ENCODE measurements around the gene RXRA.

The RXRA gene

GRCh38 chr9:134352247-134352933 is 26.1 kb downstream of the RXRA start:
- no peak for DNase-seq (ENCODE audit: low read depth, low spot score)

- DNase-seq (ENCODE audit: low read depth, low spot score) = no peak
Measured at GRCh38 chr9:134353539-134353938, 27.3 kb downstream of the RXRA start.

GRCh38 chr9:134355158-134355557 is 28.9 kb downstream of the RXRA start:
- DNase-seq (ENCODE audit: low read depth, low spot score) = no peak

GRCh38 chr9:134355561-134356279 is 29.5 kb downstream of the RXRA start:
- no peak for DNase-seq (ENCODE audit: low read depth, low spot score)

- DNase-seq (ENCODE audit: low read depth, low spot score) = no peak
Measured at GRCh38 chr9:134356496-134357470, 30.5 kb downstream of the RXRA start.

GRCh38 chr9:134357631-134358025 is 31.4 kb downstream of the RXRA start:
- no peak for DNase-seq (ENCODE audit: low read depth, low spot score)

GRCh38 chr9:134358026-134358661 is 31.9 kb downstream of the RXRA start:
- no peak for DNase-seq (ENCODE audit: low read depth, low spot score)

GRCh38 chr9:134358662-134359319 is 32.5 kb downstream of the RXRA start:
- no peak for DNase-seq (ENCODE audit: low read depth, low spot score)

- no peak for DNase-seq (ENCODE audit: low read depth, low spot score)
Measured at GRCh38 chr9:134359493-134360179, 33.4 kb downstream of the RXRA start.

GRCh38 chr9:134360180-134360759 is 34.0 kb downstream of the RXRA start:
- DNase-seq (ENCODE audit: low read depth, low spot score) = no peak

- DNase-seq (ENCODE audit: low read depth, low spot score) = no peak
Measured at GRCh38 chr9:134360897-134361296, 34.6 kb downstream of the RXRA start.

- no peak for DNase-seq (ENCODE audit: low read depth, low spot score)
Measured at GRCh38 chr9:134361426-134361825, 35.2 kb downstream of the RXRA start.

- no peak for DNase-seq (ENCODE audit: low read depth, low spot score)
Measured at GRCh38 chr9:134361843-134362414, 35.7 kb downstream of the RXRA start.

GRCh38 chr9:134363450-134363849 is 37.2 kb downstream of the RXRA start:
- no peak for DNase-seq (ENCODE audit: low read depth, low spot score)

- no peak for DNase-seq (ENCODE audit: low read depth, low spot score)
Measured at GRCh38 chr9:134364391-134365114, 38.3 kb downstream of the RXRA start.

- DNase-seq (ENCODE audit: low read depth, low spot score) = no peak
Measured at GRCh38 chr9:134365115-134365596, 38.9 kb downstream of the RXRA start.

GRCh38 chr9:134365791-134366222 is 39.6 kb downstream of the RXRA start:
- no peak for DNase-seq (ENCODE audit: low read depth, low spot score)

- no peak for DNase-seq (ENCODE audit: low read depth, low spot score)
Measured at GRCh38 chr9:134366223-134367031, 40.2 kb downstream of the RXRA start.

Measured in activated CD4-positive, CD25-positive, alpha-beta regulatory T cell treated with anti-CD3 and anti-CD28 coated beads, Interleukin-2, amount 50 U/mL, for 16 hours (primary cell).